Fibroblast of lung (primary cell): ENCODE measurements around the gene PKHD1. TPM values are rescaled to one million over a fixed set of nuclear protein-coding genes. Genes with fewer than 3 reads are reported as not detected.

Experiments
- DNase-seq, 2 donors: peaks; one replicate each; pipeline versions ENCODE4 v3.0.0 to v3.0.0-alpha.2; 2010; ENCODE audit warnings: low read depth in 2 of 2
- H2AFZ ChIP-seq: 2 replicates; pipeline ENCODE4 v1.5.1; 2012; ENCODE audit warnings: low read length, control low read depth, inconsistent platforms
- H3K27ac ChIP-seq: 2 replicates; pipeline ENCODE4 v1.5.1; 2011; ENCODE audit warnings: low read length, control low read depth; ENCODE audit not compliant: insufficient read depth
- H3K27me3 ChIP-seq: 2 replicates; pipeline ENCODE4 v1.5.1; 2011; ENCODE audit warnings: mild to moderate bottlenecking, low read length; ENCODE audit not compliant: control insufficient read depth, insufficient read depth
- H3K36me3 ChIP-seq: 2 replicates; pipeline ENCODE4 v1.5.1; 2011; ENCODE audit warnings: low read length; ENCODE audit not compliant: control insufficient read depth, insufficient read depth
- H3K4me1 ChIP-seq: 2 replicates; pipeline ENCODE4 v1.5.1; 2011; ENCODE audit warnings: low read length; ENCODE audit not compliant: control insufficient read depth, insufficient read depth; ENCODE audit errors: extremely low read depth
- H3K4me2 ChIP-seq: 2 replicates; pipeline ENCODE4 v1.5.1; 2011; ENCODE audit warnings: low read length, control low read depth; ENCODE audit not compliant: insufficient read depth; ENCODE audit errors: extremely low read depth
- H3K4me3 ChIP-seq, 4 experiments: fragments of 200-600 bp in 1 of 4; sonication (generic) in 1 of 4; replicated peaks in 1 of 4; 2 replicates each; pipeline ENCODE4 v1.5.1; 2011 to 2016; ENCODE audit warnings: low read length in 4 of 4, low read depth in 3 of 4, mild to moderate bottlenecking in 3 of 4, control low read depth in 2 of 4, inconsistent platforms in 1 of 4, mixed read lengths in 1 of 4; ENCODE audit not compliant: insufficient read depth in 1 of 4; ENCODE audit errors: control extremely low read depth in 1 of 4
- H3K79me2 ChIP-seq: 2 replicates; pipeline ENCODE4 v1.5.1; 2012; ENCODE audit warnings: mild to moderate bottlenecking, low read length, inconsistent platforms; ENCODE audit not compliant: control insufficient read depth, insufficient read depth
- H3K9ac ChIP-seq: 2 replicates; pipeline ENCODE4 v1.5.1; 2011; ENCODE audit warnings: mild to moderate bottlenecking, low read length, control low read depth; ENCODE audit not compliant: insufficient read depth
- H3K9me3 ChIP-seq: 2 replicates; pipeline ENCODE4 v1.5.1; 2012; ENCODE audit warnings: low read depth, low read length; ENCODE audit not compliant: control insufficient read depth, insufficient read depth
- H4K20me1 ChIP-seq: 2 replicates; pipeline ENCODE4 v1.5.1; 2011; ENCODE audit warnings: low read length; ENCODE audit not compliant: control insufficient read depth, insufficient read depth; ENCODE audit errors: extremely low read depth
- EZH2 ChIP-seq: IDR thresholded peaks from 2 replicates; pipeline ENCODE4 v1.5.1; 2012; ENCODE audit warnings: low read length, control low read depth, mild to moderate bottlenecking; ENCODE audit errors: missing control alignments
- polyA plus RNA-seq, 2 donors: library from polyadenylated mRNA; depleted of rRNA in 1 of 2; stranded (reverse) in 1 of 2; unstranded in 1 of 2; fragments of >200 nt; gene quantifications; 2 replicates each; pipeline ENCODE4 v1.2.1, GENCODE V29; 2011 to 2012; ENCODE audit warnings: missing spikeins in 1 of 2
- total RNA-seq: library from RNA; depleted of rRNA; stranded (reverse); fragments of >200 nt; gene quantifications from 2 replicates; pipeline ENCODE4 v1.2.1, GENCODE V29; 2014
- TF ChIP-seq, protein P1 (sequence below), 2 donors: IDR thresholded peaks in 1 of 2; conservative IDR thresholded peaks in 1 of 2; 1 replicate in 1 of 2; 2 replicates in 1 of 2; pipeline ENCODE4 v1.5.1; 2011 to 2012; ENCODE audit warnings: low read length in 2 of 2, control low read depth in 1 of 2, inconsistent platforms in 1 of 2, low read depth in 1 of 2, mild to moderate bottlenecking in 1 of 2

Gene PKHD1
- total and polyA plus RNA-seq, 2 donors (not counting 1 experiment from before 2014, with no cell fraction given), result not detected

GRCh38 chr6:51793393-51793792, 294.0 kb downstream of the PKHD1 start:
- no peak overlapping the region for H2AFZ ChIP-seq
- no peaks in the 10 kb centered on the region for H3K36me3 ChIP-seq
- no peak for DNase-seq
- no peak overlapping the region for H3K27ac ChIP-seq
- no peak overlapping the region for H3K4me2 ChIP-seq
- no peak overlapping the region for H3K4me3 ChIP-seq
- no peaks in the 10 kb centered on the region for H3K9me3 ChIP-seq
- no peaks in the 10 kb centered on the region for H3K27me3 ChIP-seq
- H3K79me2 ChIP-seq, result no peaks in the 10 kb centered on the region
- H4K20me1 ChIP-seq, result no peaks in the 10 kb centered on the region
- H3K9ac ChIP-seq, result no peak overlapping the region
- no peaks in the 10 kb centered on the region for H3K4me1 ChIP-seq
- no peak for TF ChIP-seq EZH2
- TF ChIP-seq, protein P1, sequence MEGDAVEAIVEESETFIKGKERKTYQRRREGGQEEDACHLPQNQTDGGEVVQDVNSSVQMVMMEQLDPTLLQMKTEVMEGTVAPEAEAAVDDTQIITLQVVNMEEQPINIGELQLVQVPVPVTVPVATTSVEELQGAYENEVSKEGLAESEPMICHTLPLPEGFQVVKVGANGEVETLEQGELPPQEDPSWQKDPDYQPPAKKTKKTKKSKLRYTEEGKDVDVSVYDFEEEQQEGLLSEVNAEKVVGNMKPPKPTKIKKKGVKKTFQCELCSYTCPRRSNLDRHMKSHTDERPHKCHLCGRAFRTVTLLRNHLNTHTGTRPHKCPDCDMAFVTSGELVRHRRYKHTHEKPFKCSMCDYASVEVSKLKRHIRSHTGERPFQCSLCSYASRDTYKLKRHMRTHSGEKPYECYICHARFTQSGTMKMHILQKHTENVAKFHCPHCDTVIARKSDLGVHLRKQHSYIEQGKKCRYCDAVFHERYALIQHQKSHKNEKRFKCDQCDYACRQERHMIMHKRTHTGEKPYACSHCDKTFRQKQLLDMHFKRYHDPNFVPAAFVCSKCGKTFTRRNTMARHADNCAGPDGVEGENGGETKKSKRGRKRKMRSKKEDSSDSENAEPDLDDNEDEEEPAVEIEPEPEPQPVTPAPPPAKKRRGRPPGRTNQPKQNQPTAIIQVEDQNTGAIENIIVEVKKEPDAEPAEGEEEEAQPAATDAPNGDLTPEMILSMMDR (conservative IDR thresholded peaks at IDR 0.05 in 1 of 2, IDR thresholded peaks at IDR 0.05 in 1 of 2; ENCODE audit: low read depth in 1 of 2, low read length in 2 of 2), result no peak

- H4K20me1 ChIP-seq, result no peaks in the 10 kb centered on the region
- no peak overlapping the region for H2AFZ ChIP-seq
- no peaks in the 10 kb centered on the region for H3K27me3 ChIP-seq
- no peak overlapping the region for H3K4me3 ChIP-seq
- no peaks in the 10 kb centered on the region for H3K4me1 ChIP-seq
- no peak overlapping the region for H3K9ac ChIP-seq
- H3K9me3 ChIP-seq, result no peaks in the 10 kb centered on the region
- DNase-seq, result no peak
- H3K27ac ChIP-seq, result no peak overlapping the region
- H3K36me3 ChIP-seq, result no peaks in the 10 kb centered on the region
- no peak overlapping the region for H3K4me2 ChIP-seq
- TF ChIP-seq EZH2, result no peak
- TF ChIP-seq, protein P1 (conservative IDR thresholded peaks at IDR 0.05 in 1 of 2, IDR thresholded peaks at IDR 0.05 in 1 of 2; ENCODE audit: low read depth in 1 of 2, low read length in 2 of 2), result no peak
- no peaks in the 10 kb centered on the region for H3K79me2 ChIP-seq
Measured at GRCh38 chr6:51792273-51793030, 295.0 kb downstream of the PKHD1 start.

DNA sequence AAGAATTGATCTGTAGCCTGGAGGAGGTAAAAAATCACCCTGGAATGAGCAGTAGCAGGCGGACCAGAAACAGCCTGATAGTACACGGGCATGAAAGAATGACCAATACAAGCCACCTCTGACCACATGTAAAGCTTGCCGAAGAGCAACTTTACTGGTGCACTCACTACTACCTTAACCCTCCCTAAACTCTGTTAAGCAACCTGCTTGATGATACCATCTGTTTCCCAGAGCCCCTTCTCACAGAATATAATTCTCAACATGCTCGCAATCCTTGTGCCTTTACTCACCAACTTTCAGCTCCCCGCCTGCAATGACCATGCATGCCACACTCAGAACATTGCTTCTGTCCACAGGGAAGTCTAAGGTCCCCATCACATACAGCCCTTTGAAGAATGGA, 296.5 kb downstream of the PKHD1 start:
- Histone ChIP-seq H3K79me2 (no peaks in the 10 kb centered on the region), H3K27ac (no peak overlapping the region), H4K20me1 (no peaks in the 10 kb centered on the region), H3K9ac (no peak overlapping the region), H3K4me1 (no peaks in the 10 kb centered on the region), H2AFZ (no peak overlapping the region), H3K27me3 (no peaks in the 10 kb centered on the region), H3K36me3 (no peaks in the 10 kb centered on the region), H3K9me3 (no peaks in the 10 kb centered on the region), H3K4me2 (no peak overlapping the region), H3K4me3 (no peak overlapping the region)
- no peak for TF ChIP-seq EZH2
- TF ChIP-seq, protein P1 (conservative IDR thresholded peaks at IDR 0.05 in 1 of 2, IDR thresholded peaks at IDR 0.05 in 1 of 2; ENCODE audit: low read depth in 1 of 2, low read length in 2 of 2), result no peak
- DNase-seq, result no peak
